ENCODE results near the gene RARG.
"Not testable (repeated sequence)": the region's sequence is repeated elsewhere in the genome, so short reads cannot be mapped to it uniquely, and the experiment has no call there.

Gene RARG

DNA sequence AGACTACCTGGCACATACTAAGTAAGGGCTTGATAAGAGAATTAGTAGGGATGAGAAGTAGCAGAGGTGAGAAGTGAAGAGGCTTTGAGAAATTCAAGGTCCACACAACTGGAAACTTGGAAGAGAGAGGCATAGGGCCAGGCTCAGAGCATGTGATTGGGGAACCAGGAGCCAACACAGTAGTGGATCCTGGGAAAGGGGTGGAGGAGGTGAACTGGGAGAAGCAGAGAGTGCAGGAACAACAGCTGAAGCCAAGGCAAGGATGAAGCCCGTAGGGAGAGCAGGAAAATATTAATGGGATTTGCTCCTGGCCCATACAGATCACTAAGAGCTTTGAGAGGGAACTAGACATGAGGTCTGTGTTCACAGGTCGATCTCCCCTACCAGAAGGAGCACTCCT is 23.6 kb downstream of the RARG start:
- no peak for DNase-seq (ENCODE audit: low read depth)

GRCh38 chr12:53207042-53207441 is 25.0 kb downstream of the RARG start, which contains the start of gene ITGB7:
ITGB7 (minus strand) TSS chr12:53207251; CDS start chr12:53200443, 6,808 bp downstream.
- DNase-seq (ENCODE audit: low read depth): peak; percentile 48

DNA sequence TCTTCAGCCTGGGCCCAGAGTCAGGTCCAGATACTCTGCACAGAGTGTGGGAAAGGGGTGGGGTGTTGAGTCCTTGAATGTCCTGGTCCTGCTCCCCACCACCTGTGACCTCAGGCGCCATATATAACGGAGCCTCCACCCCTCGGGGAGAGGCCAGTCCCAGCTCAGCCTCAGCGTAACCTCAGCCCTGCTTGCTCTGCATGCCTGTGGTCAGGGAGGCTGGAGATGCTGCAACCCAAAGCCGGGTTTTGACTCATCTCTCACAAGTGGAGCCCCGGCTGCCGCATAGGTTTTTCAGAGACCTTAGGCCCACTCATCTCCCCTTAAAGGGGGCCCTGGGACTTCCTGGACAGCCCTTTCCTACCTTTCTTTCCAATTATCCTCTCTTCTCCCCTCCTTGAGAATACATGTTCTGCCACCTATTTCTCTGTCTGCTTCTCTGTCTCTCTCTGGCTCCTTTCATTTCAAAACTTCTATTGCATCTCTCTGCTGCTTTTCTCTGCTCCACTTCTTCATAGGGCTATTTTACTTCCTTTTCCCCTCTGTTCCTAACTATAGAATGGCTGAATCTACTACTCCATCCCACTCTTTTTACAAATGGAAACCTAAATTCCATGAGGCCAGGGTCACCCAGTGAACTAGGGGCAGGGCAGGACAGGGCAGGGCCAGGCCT is 26.1 kb downstream of the RARG start:
- peak; percentile 36 for DNase-seq (ENCODE audit: low read depth)

DNA sequence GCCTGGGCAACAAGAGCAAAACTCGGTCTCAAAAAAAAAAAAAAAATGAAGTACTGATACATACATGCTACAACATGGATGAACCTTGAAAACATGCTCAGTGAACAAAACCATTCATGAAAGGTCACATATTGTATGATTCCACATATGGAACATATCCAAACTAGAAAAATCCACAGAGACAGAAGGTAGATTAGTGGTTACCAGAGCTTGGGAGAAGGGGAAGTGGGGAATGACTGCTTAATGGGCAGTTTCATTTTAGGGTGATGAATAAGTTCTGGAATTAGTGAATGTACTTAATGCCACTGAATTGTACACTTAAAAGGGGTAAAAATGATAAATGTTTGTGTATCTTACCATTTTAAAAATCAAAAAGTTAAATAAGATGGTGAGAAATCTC is 27.7 kb downstream of the RARG start:
- DNase-seq (ENCODE audit: low read depth): no peak

DNA sequence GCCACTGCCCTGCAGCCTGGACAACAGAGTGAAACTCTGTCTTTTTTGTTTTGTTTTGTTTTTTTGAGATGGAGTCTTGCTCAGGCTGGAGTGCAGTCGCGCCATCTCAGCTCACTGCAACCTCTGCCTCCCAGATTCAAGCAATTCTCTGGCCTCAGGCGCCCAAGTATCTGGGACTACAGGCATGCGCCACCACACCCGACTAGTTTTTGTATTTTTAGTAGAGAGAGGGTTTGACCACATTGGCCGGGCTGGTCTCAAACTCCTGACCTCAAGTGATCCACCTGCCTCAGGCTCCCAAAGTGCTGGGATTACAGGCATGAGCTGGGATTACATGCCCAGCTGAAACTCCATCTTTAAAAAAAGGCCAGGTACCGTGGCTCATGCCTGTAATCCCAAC is 29.7 kb downstream of the RARG start:
- DNase-seq (ENCODE audit: low read depth): not testable (repeated sequence)

- no peak for DNase-seq (ENCODE audit: low read depth)
These were observed 30.4 kb downstream of the RARG start for GRCh38 chr12:53201639-53202038.

DNA sequence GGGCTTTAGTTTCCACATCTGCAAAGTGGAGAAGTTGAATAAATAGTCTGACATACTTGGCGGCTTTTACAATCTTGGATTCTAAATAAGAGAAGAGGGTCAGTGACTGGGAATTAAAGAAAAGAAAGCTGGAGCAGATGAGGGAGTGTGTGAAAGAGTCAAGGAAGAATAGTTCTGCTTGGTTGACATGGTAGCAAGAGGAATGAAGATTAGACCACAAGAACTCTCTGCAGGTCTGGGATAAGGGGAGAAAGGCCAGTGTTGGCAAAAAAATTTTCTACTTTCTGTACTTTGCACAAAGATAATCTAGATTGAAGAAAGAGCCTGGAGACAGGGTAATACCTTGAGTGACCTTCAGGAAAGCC is 30.9 kb downstream of the RARG start:
- DNase-seq (ENCODE audit: low read depth): no peak

DNA sequence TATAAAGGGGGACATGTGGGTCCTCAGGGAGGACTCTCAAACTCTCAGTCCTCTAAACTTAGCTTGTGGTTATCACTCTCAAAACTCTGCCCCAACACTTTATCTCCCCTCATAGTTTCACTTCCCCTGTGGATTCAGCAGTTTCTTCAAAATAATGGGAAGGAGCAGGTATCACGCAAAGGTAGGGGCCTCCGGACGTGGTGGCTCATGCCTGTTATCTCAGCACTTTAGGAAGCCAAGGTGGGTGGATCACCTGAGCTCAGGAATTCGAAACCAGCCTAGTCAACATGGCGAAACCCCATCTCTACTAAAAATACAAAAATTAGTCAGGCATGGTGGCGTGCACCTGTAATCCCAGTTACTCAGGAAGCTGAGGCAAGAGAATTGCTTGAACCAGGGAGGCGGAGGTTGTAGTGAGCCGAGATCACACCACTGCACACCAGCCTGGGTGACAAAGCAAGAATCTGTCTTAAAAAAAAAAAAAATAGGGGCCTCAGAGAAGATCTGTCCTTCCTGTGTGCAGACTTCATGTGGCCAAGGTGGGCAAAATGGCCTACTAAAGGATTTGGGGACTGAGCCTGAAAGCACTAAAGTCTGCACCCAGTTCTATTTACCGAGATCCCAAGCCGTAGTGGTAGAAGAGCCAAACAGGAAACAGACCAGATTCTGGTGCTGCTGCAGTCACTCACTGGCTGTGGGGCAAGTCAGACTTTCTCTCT is 31.4 kb downstream of the RARG start:
- no peak for DNase-seq (ENCODE audit: low read depth)

DNA sequence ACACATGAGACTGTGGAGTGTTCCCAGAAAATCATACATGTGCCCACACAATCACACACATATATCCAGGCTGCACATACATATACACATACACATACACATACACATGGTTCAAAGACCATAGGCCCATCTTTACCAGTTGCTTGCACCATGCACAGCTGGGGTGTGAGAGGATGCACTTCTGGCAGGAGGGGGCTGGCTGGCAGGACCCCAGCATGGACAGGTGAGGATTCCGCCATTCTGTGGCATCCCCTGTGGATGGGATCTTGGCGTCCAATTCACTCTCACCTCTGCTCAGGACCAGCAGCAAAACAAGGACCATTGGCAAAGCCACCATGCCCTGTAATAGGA is 31.9 kb downstream of the RARG start:
- DNase-seq (ENCODE audit: low read depth): no peak

- DNase-seq (ENCODE audit: low read depth): no peak
These were observed 32.3 kb downstream of the RARG start for GRCh38 chr12:53199700-53200099.

GRCh38 chr12:53198486-53199110 is 33.4 kb downstream of the RARG start:
- no peak for DNase-seq (ENCODE audit: low read depth)

GRCh38 chr12:53197011-53197640 is 34.9 kb downstream of the RARG start:
- no peak for DNase-seq (ENCODE audit: low read depth)

GRCh38 chr12:53196486-53196885 is 35.5 kb downstream of the RARG start:
- no peak for DNase-seq (ENCODE audit: low read depth)

- DNase-seq (ENCODE audit: low read depth): no peak
These were observed 36.2 kb downstream of the RARG start for GRCh38 chr12:53195516-53196420.

DNA sequence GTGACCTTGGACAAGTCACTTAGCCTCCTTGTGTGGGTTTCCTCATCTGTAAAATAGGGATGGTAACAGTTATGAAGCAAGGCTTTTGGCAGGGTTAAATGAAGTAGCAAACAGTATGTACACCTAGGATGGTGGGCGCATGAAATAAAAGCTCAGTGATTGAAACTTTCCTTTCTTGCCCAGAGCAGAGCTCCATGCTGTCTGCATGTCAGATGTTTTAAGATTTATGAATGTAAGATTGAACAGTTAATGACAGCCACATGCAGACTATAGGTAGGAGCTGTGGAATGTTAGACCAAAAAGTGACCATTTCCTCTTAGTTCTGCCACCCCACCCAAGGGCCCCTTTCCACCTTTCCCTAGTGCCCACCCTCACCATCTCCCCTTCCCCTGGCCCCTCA is 37.0 kb downstream of the RARG start:
- no peak for DNase-seq (ENCODE audit: low read depth)

DNA sequence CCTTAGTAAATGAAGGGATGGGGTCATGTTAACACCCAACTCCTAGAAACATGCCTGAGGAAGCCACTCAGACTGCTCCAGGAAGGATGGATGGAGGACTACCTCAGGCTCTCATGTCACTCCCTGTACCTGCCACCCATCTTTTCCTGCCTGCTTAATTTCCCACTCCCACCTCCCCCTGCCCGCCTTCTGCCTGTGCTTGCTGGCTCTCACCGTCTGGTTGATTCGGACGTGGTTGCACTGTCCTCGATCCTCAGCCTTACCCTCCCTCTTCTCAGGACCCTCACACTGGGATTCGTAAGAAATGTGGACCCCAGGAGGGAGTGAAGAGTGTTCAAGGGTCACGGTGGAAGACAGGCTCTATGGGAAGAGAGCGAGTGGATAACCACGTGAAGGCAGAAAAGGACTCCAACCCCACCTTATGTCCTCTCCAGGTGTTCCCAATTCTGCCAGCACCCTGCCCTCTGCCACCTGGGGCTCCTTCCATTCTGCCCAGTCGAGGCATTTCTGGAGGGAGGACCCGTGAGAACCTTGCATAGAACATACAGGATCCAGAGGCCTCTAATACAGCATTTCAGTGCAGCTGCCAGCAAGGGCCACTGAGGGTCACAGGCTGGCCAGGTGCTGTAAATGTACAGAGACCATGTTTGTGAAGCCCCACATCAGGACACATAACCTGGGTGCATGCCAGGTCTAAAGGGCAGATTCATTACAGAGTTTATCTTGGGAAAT is 37.9 kb downstream of the RARG start:
- DNase-seq (ENCODE audit: low read depth): no peak

- DNase-seq (ENCODE audit: low read depth): no peak
These were observed 39.0 kb downstream of the RARG start for GRCh38 chr12:53193040-53193439.

- DNase-seq (ENCODE audit: low read depth): no peak
These were observed 39.4 kb downstream of the RARG start for GRCh38 chr12:53192531-53193021.

GRCh38 chr12:53191885-53192530 is 40.0 kb downstream of the RARG start:
- no peak for DNase-seq (ENCODE audit: low read depth)

- DNase-seq (ENCODE audit: low read depth): no peak
These were observed 40.7 kb downstream of the RARG start for GRCh38 chr12:53191096-53191884.

Measured in T-helper 22 cell (primary cell).